GM23338 (cell line): ENCODE measurements around the gene SERPINB10. TPM values are rescaled to one million over a fixed set of nuclear protein-coding genes. Genes with fewer than 3 reads are reported as not detected.

Source experiments
- CREB1 ChIP-seq: fragments of 250-450 bp; sonication (Bioruptor Pico); IDR thresholded peaks from 2 replicates; pipeline ENCODE4 v1.5.0; 2020; ENCODE audit warnings: low read depth, mild to moderate bottlenecking, moderate library complexity
- EZH2 ChIP-seq: fragments of 200-600 bp; sonication (generic); IDR thresholded peaks from one replicate; pipeline ENCODE4 v1.8.0; 2017; ENCODE audit warnings: antibody characterized with exemption, mild to moderate bottlenecking, low read depth; ENCODE audit not compliant: unreplicated experiment
- JUNB ChIP-seq: IDR thresholded peaks from one replicate; pipeline ENCODE4 v1.6.1; 2016; ENCODE audit warnings: antibody characterized with exemption; ENCODE audit not compliant: unreplicated experiment
- REST ChIP-seq: IDR thresholded peaks from one replicate; pipeline ENCODE4 v1.6.1; 2018; ENCODE audit warnings: antibody characterized with exemption; ENCODE audit not compliant: unreplicated experiment
- ZNF114 ChIP-seq: fragments of 250-450 bp; sonication (Bioruptor Pico); IDR thresholded peaks from 2 replicates; pipeline ENCODE4 v1.5.0; 2020; ENCODE audit warnings: mild to moderate bottlenecking, moderate library complexity
- ZNF462 ChIP-seq: fragments of 250-450 bp; sonication (Bioruptor Pico); IDR thresholded peaks from 2 replicates; pipeline ENCODE4 v1.5.0; 2020; ENCODE audit warnings: mild to moderate bottlenecking, moderate library complexity
- polyA plus RNA-seq: library from polyadenylated mRNA; unstranded; fragments of >200 nt; fragmentation: Nextera tagmentation; extraction: Ambion mirVana; gene quantifications from 2 replicates; pipeline ENCODE4 v1.2.1, GENCODE V29; 2016
- total RNA-seq: library from RNA; depleted of rRNA; stranded (reverse); fragments of >200 nt; shearing (Covaris generic); gene quantifications from 2 replicates; pipeline ENCODE4 v1.2.3, GENCODE V29; 2014

Gene SERPINB10
- total and polyA plus RNA-seq, 2 experiments from 2014 or later, result not detected

- TF ChIP-seq ZNF462 (CRISPR knock-in tag), result no peak
- no peak for TF ChIP-seq EZH2
- no peak for TF ChIP-seq ZNF114 (CRISPR knock-in tag)
- TF ChIP-seq CREB1 (CRISPR knock-in tag), result no peak
- TF ChIP-seq REST, result no peak
- TF ChIP-seq JUNB, result no peak
These were observed 57.1 kb downstream of the SERPINB10 start (continued) for GRCh38 chr18:63964908-63965307.
